AG04450 (cell line): ENCODE results near the gene B3GALNT2. TPM values are rescaled to one million over a fixed set of nuclear protein-coding genes. Genes with fewer than 3 reads are reported as not detected.

Experiments used
- CTCF ChIA-PET: fragments of 300-600, 350-600 bp; formaldehyde crosslinking; extraction: SDS; loops from one replicate; lab custom pipeline; 2022; ENCODE audit warnings: antibody characterized with exemption, inconsistent platforms; lab: Charles Lee
- POLR2A ChIA-PET: fragments of 350-600 bp; formaldehyde crosslinking; extraction: SDS; loops from one replicate; lab custom pipeline; 2021; ENCODE audit warnings: antibody characterized with exemption, inconsistent platforms; lab: Yijun Ruan, JAX
- DNase-seq: peaks from one replicate; pipeline ENCODE4 v3.0.0-alpha.2; 2011; ENCODE audit warnings: low read depth, low spot score
- H3K27ac ChIP-seq: one replicate; pipeline ENCODE4 v1.5.1; 2012; ENCODE audit warnings: low read depth, low read length, control low read depth
- H3K27me3 ChIP-seq: one replicate; pipeline ENCODE4 v1.6.0; 2012; ENCODE audit warnings: low read length; ENCODE audit not compliant: control insufficient read depth, insufficient read depth
- H3K4me3 ChIP-seq: 2 replicates; pipeline ENCODE4 v1.5.1; 2011; ENCODE audit warnings: mild to moderate bottlenecking, low read depth, low read length, control low read depth
- H3K9me3 ChIP-seq: 2 replicates; pipeline ENCODE4 v1.5.1; 2012; ENCODE audit warnings: low read length; ENCODE audit not compliant: control insufficient read depth, insufficient read depth
- polyA plus RNA-seq: library from polyadenylated mRNA; depleted of rRNA; stranded (reverse); fragments of >200 nt; gene quantifications from 2 replicates; pipeline ENCODE4 v1.2.3, GENCODE V29; 2011
- TF ChIP-seq, protein P1 (sequence below): IDR thresholded peaks from 2 replicates; pipeline ENCODE4 v1.5.1; 2011; ENCODE audit warnings: low read depth, low read length, control low read depth, inconsistent platforms

B3GALNT2 gene
- polyA plus RNA-seq, 1 experiment: 33.2 TPM

DNA sequence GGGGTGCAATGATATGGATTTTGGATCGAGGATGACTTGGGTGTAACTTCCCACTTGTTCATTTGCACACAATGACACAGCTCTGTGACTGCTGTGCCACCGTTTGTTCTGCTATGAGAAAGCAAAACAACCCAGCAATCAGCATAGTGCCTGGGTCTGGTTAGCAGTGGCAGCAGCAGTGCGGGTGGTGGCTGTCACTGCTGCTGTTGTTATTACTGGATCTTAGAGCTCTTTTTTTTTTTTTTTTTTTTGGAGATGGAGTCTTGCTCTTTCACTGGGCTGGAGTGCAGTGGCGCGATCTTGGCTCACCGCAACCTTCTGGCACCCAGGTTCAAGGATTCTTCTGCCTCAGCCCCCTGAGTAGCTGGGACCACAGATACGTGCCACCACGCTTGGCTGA is 80.2 kb downstream of the B3GALNT2 start:
- H3K4me3 ChIP-seq: no peak overlapping the region
- no peak overlapping the region for H3K27ac ChIP-seq
- H3K27me3 ChIP-seq: no peaks in the 10 kb centered on the region
- no peaks in the 10 kb centered on the region; the same call in 1 of the 2 replicates for H3K9me3 ChIP-seq
- no peak for DNase-seq
- POLR2A ChIA-PET: no interaction called here
- TF ChIP-seq, protein P1, sequence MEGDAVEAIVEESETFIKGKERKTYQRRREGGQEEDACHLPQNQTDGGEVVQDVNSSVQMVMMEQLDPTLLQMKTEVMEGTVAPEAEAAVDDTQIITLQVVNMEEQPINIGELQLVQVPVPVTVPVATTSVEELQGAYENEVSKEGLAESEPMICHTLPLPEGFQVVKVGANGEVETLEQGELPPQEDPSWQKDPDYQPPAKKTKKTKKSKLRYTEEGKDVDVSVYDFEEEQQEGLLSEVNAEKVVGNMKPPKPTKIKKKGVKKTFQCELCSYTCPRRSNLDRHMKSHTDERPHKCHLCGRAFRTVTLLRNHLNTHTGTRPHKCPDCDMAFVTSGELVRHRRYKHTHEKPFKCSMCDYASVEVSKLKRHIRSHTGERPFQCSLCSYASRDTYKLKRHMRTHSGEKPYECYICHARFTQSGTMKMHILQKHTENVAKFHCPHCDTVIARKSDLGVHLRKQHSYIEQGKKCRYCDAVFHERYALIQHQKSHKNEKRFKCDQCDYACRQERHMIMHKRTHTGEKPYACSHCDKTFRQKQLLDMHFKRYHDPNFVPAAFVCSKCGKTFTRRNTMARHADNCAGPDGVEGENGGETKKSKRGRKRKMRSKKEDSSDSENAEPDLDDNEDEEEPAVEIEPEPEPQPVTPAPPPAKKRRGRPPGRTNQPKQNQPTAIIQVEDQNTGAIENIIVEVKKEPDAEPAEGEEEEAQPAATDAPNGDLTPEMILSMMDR: no peak
- CTCF ChIA-PET: interaction anchor here (1.5 kb wide), 1 partner anchor 8 kb away, joined by 7 read pairs; no protein-coding TSS in a partner anchor

DNA sequence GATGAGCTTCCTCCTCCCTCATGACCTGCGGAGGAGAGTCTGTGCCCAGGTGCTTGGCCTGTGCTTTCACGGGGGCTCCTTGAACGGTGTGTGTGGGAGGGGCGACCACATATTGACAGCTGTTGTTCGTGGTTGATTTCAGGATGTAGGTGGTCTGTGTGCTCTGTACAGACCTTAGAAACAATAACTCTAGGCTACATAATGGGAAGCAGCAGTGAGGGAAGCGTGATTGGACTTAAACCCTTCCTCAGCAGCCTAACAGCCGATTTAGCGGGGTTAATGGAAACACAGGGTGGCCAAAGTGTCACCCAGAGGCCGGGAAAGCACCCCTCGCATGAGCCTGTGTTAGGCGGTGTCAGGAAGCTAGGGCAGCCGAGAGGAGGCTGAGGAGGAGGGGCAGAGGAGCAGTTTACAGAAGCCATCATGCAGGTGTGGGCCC is 81.0 kb downstream of the B3GALNT2 start:
- ChIA-PET POLR2A (no interaction called here), CTCF (interaction anchor here (0.5 to 0.6 kb wide), 2 partner anchors 47 to 252 kb away, joined by 3 read pairs; no protein-coding TSS in a partner anchor)
- Histone ChIP-seq H3K27ac (no peak overlapping the region), H3K27me3 (no peaks in the 10 kb centered on the region), H3K9me3 (no peaks in the 10 kb centered on the region; the same call in 1 of the 2 replicates), H3K4me3 (no peak overlapping the region)
- no peak for DNase-seq
- TF ChIP-seq, protein P1: no peak

DNA sequence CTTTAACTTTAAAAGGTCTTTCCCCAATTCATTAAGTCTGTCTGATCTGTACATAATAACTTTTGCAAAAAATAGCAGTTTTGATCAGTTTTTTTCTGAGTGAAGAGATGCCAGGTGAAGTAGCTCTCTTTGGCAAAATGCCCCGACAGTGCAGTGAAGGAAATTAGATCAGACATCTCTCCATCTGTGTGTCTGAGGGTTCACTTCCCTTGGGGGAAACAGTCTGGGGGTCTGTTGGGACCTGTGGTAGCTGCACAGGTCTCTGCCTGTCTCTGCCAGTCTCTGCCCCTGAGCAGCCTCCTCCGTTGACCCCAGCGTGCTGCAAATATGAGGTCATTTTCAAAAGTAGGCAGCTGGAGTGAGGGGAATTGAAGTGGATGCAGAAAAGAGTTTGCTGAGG is 82.5 kb downstream of the B3GALNT2 start:
- POLR2A ChIA-PET: no interaction called here
- Histone ChIP-seq H3K9me3 (no peaks in the 10 kb centered on the region; the same call in 1 of the 2 replicates), H3K4me3 (no peak overlapping the region), H3K27ac (no peak overlapping the region), H3K27me3 (no peaks in the 10 kb centered on the region)
- TF ChIP-seq, protein P1: no peak
- DNase-seq: no peak
- CTCF ChIA-PET: interaction anchor here (0.6 to 2.1 kb wide), 2 partner anchors 222 to 262 kb away, joined by 5 read pairs; no protein-coding TSS in a partner anchor

DNA sequence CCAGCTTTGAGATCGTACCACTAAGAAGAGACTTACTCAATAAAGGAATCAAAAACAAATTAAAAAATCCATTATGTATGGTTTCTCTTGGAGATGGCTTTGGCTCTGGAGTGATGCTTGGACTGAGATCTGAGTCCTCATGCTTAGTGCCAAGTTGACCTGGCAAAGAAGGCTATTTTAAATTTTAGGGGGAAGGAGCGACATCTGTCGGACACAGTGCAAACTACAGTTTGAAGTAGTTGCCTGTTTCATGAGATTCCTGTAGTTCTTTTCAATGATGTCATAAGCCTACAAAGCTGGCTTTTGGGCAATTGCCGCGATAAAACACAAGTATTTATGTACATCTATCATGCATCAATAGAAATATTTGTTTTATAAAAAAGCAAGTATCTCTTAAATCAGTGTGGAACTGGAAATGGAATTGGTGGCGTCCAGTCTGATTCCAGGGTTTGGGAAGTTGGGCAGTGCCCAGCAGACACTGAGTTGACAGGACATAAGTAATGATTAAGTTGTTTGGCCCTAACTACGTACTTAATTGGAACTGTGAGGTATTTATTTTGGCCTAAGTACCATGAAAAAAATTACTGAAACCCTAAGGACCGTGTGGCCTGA is 87.1 kb downstream of the B3GALNT2 start:
- CTCF ChIA-PET: interaction anchor here (0.5 to 3.7 kb wide), 60 partner anchors 7 to 963 kb away, joined by 3 to 68 read pairs (median 5); partner anchors contain the start of genes ARID4B, B3GALNT2, GGPS1 and RBM34
- POLR2A ChIA-PET: interaction anchor here (1.0 to 1.6 kb wide), 4 partner anchors 88 to 168 kb away, joined by 3 to 6 read pairs (median 4); partner anchors contain the start of genes ARID4B and GGPS1
- no peak overlapping the region for H3K27ac ChIP-seq
- TF ChIP-seq, protein P1: peak; percentile 85
- H3K4me3 ChIP-seq: no peak overlapping the region
- H3K9me3 ChIP-seq: no peaks in the 10 kb centered on the region
- H3K27me3 ChIP-seq: no peaks in the 10 kb centered on the region
- peak; percentile 63 for DNase-seq

DNA sequence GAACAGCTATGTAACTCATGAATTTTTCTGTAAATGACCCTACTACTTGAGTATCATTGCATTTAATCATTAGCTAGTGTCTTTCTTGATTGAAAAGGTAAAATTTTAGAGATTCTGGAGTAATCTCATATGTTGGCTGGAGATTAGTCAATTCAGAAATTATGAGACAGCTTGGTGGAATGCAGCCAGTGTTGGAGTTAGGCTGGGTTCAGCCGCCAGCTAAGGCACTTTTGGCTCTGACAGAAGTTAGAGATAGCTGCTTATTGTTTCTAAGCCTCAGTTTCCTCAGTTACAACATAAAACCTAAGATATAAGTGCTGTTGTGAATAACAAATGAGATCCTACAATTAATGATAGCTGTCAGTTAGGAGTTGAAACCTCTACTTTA is 87.6 kb downstream of the B3GALNT2 start:
- POLR2A ChIA-PET: interaction anchor here (1.0 to 1.6 kb wide), 4 partner anchors 88 to 168 kb away, joined by 3 to 6 read pairs (median 4); partner anchors contain the start of genes ARID4B and GGPS1
- no peaks in the 10 kb centered on the region for H3K9me3 ChIP-seq
- no peak for DNase-seq
- no peak overlapping the region for H3K27ac ChIP-seq
- no peaks in the 10 kb centered on the region for H3K27me3 ChIP-seq
- CTCF ChIA-PET: interaction anchor here (0.5 to 3.7 kb wide), 63 partner anchors 8 to 962 kb away, joined by 3 to 68 read pairs (median 5); partner anchors contain the start of genes ARID4B, B3GALNT2, GGPS1 and RBM34
- no peak overlapping the region for H3K4me3 ChIP-seq
- TF ChIP-seq, protein P1: no peak
